Tibial nerve (tissue), 4 donors: ENCODE data around the gene DMXL1. TPM values are rescaled to one million over a fixed set of nuclear protein-coding genes. Genes with fewer than 3 reads are reported as not detected.
A peak's percentile ranks its signal among the peaks of the same experiment; 100 is the strongest.

Experiments
- DNase-seq, 2 donors: peaks; one replicate each; pipeline ENCODE4 v3.0.0-alpha.2; 2019; ENCODE audit warnings: low spot score in 2 of 2
- H3K27ac ChIP-seq, 4 donors: fragments of 200-600 bp; sonication (generic) in 3 of 4; one replicate each; pipeline ENCODE4 v1.5.1; 2017 to 2019; ENCODE audit warnings: mild to moderate bottlenecking in 1 of 4
- H3K27me3 ChIP-seq, 2 donors: fragments of 200-600 bp; sonication (generic) in 1 of 2; one replicate each; pipeline versions ENCODE4 v1.5.1 to v1.6.0; 2017 to 2019
- H3K36me3 ChIP-seq, 3 donors: fragments of 200-600 bp; sonication (generic); one replicate each; pipeline ENCODE4 v1.5.1; 2018 to 2019
- H3K4me1 ChIP-seq, 4 donors: fragments of 200-600 bp; sonication (generic) in 3 of 4; one replicate each; pipeline ENCODE4 v1.5.1; 2017 to 2019
- H3K4me3 ChIP-seq, 4 donors: fragments of 200-600 bp; sonication (generic) in 3 of 4; one replicate each; pipeline ENCODE4 v1.5.1; 2017 to 2019; ENCODE audit warnings: mild to moderate bottlenecking in 1 of 4, moderate library complexity in 1 of 4
- H3K9me3 ChIP-seq, 4 donors: fragments of 200-600 bp; sonication (generic) in 3 of 4; one replicate each; pipeline ENCODE4 v1.5.1; 2017 to 2019
- CTCF ChIP-seq, 5 experiments: fragments of 200-600 bp in 3 of 5; fragments of 450-650 bp in 2 of 5; sonication (generic) in 3 of 5; IDR thresholded peaks; one replicate each; pipeline ENCODE4 v1.5.1; 2016 to 2019; ENCODE audit warnings: antibody characterized with exemption in 5 of 5, mild to moderate bottlenecking in 3 of 5, moderate library complexity in 2 of 5
- EP300 ChIP-seq, 2 donors: sonication (generic); formaldehyde crosslinking; IDR thresholded peaks; one replicate each; pipeline ENCODE4 v1.6.1; 2017; ENCODE audit warnings: antibody characterized with exemption in 2 of 2, mild to moderate bottlenecking in 1 of 2
- POLR2A ChIP-seq, 2 donors: fragments of 450-650 bp; IDR thresholded peaks; one replicate each; pipeline ENCODE4 v1.6.1; 2017; ENCODE audit warnings: antibody characterized with exemption in 2 of 2, mild to moderate bottlenecking in 2 of 2, moderate library complexity in 2 of 2
- WGBS, 2 donors: methylation state at CpG; one replicate each; pipeline ENCODE4 v1.1.5; 2018; 5-methylcytosine and 5-hydroxymethylcytosine counted together
- total RNA-seq, 4 donors: library from RNA; depleted of rRNA; stranded (reverse); fragments of >200 nt; gene quantifications; one replicate each; pipeline ENCODE4 v1.1.0, GENCODE V29; 2016

DMXL1 gene
- 100 to 1,000 TPM in 1 of 4 donors, 10 to 100 TPM in 3; 59.1 to 101 (median 76.1) TPM for total RNA-seq

GRCh38 chr5:119070828-119071560, at the start of gene DMXL1:
DMXL1 (plus strand) TSS chr5:119071087; CDS start chr5:119071570, 483 bp downstream.
- Histone ChIP-seq H3K27ac (peak within 1 kb of the TSS; percentile 84 to 99 (median 96)), H3K4me3 (peak within 1 kb of the TSS; percentile 70 to 94 (median 83)), H3K36me3 (no peaks in the 10 kb centered on the region), H3K4me1 (peaks cover 0 to 47% (median 22%) of the 10 kb centered on the region in 4 donors), H3K9me3 (no peaks in the 10 kb centered on the region), H3K27me3 (no peaks in the 10 kb centered on the region)
- 0 to 1% methylated on average over 50 to 59 of the region's 68 CpGs for WGBS, 2 donors
- TF ChIP-seq EP300 (IDR thresholded peaks at IDR 0.05) (peak in 1 of 2 donors; percentile 91), POLR2A (IDR thresholded peaks at IDR 0.05) (peak; percentile 43 to 81), CTCF (IDR thresholded peaks at IDR 0.05) (peak in 2 of 5 experiments; percentile 23 to 31)
- DNase-seq = peak; percentile 99 to 100

GRCh38 chr5:119021149-119021732, 49.6 kb upstream of the DMXL1 start:
- no peak for DNase-seq
- WGBS, 2 donors = 89 to 94% methylated on average over 3 of the region's 3 CpGs
- TF ChIP-seq CTCF (IDR thresholded peaks at IDR 0.05) = no peak
- no peak for TF ChIP-seq EP300 (IDR thresholded peaks at IDR 0.05)
- TF ChIP-seq POLR2A (IDR thresholded peaks at IDR 0.05) = no peak
- Histone ChIP-seq H3K9me3 (peaks cover 0 to 9% (median 0%) of the 10 kb centered on the region in 4 donors), H3K4me1 (peaks cover 0 to 3% (median 0%) of the 10 kb centered on the region in 4 donors), H3K27ac (no peak overlapping the region), H3K27me3 (no peaks in the 10 kb centered on the region), H3K4me3 (no peak overlapping the region), H3K36me3 (no peaks in the 10 kb centered on the region)

- no peaks in the 10 kb centered on the region for H3K36me3 ChIP-seq
- no peak overlapping the region for H3K27ac ChIP-seq
- peaks cover 0 to 9% (median 0%) of the 10 kb centered on the region in 4 donors for H3K9me3 ChIP-seq
- H3K4me3 ChIP-seq = no peak overlapping the region
- peaks cover 0 to 3% (median 0%) of the 10 kb centered on the region in 4 donors for H3K4me1 ChIP-seq
- H3K27me3 ChIP-seq = no peaks in the 10 kb centered on the region
- no peak for TF ChIP-seq POLR2A (IDR thresholded peaks at IDR 0.05)
- TF ChIP-seq CTCF (IDR thresholded peaks at IDR 0.05) = peak in 4 of 5 experiments; percentile 17 to 41 (median 37)
- TF ChIP-seq EP300 (IDR thresholded peaks at IDR 0.05) = no peak
- no peak for DNase-seq
- WGBS, 2 donors = 34 to 47% methylated on average over 5 of the region's 5 CpGs
These were observed 48.7 kb upstream of the DMXL1 start for GRCh38 chr5:119022017-119022745.

GRCh38 chr5:119022773-119023172, 48.1 kb upstream of the DMXL1 start:
- TF ChIP-seq POLR2A (IDR thresholded peaks at IDR 0.05) (no peak), CTCF (IDR thresholded peaks at IDR 0.05) (no peak), EP300 (IDR thresholded peaks at IDR 0.05) (no peak)
- H3K4me1 ChIP-seq = peaks cover 0 to 3% (median 0%) of the 10 kb centered on the region in 4 donors
- H3K27ac ChIP-seq = no peak overlapping the region
- peaks cover 0 to 9% (median 0%) of the 10 kb centered on the region in 4 donors for H3K9me3 ChIP-seq
- H3K27me3 ChIP-seq = no peaks in the 10 kb centered on the region
- 36% methylated on average over 1 of the region's 1 CpG for WGBS, 2 donors
- DNase-seq = no peak
- no peak overlapping the region for H3K4me3 ChIP-seq
- H3K36me3 ChIP-seq = no peaks in the 10 kb centered on the region
